GM18519 (cell line): ENCODE results near the gene ZNF664.

Source experiments
- ATAC-seq: cut with Tn5 transposase; IDR thresholded peaks from one replicate; pipeline ENCODE4 v1.9.1; 2021; ENCODE audit warnings: mild to moderate bottlenecking, moderate library complexity; ENCODE audit not compliant: unreplicated experiment, low FRiP score

Gene ZNF664

GRCh38 chr12:123972457-123973401 is at the start of gene ZNF664, which contains the start of gene CCDC92:
TSS of gene ZNF664 (plus strand) at chr12:123973215. CDS start at chr12:124012145, 38,930 bp downstream.
TSS of gene CCDC92 (minus strand) at chr12:123972831. CDS start at chr12:123944305, 28,526 bp downstream.
- ATAC-seq = peak; percentile 71

DNA sequence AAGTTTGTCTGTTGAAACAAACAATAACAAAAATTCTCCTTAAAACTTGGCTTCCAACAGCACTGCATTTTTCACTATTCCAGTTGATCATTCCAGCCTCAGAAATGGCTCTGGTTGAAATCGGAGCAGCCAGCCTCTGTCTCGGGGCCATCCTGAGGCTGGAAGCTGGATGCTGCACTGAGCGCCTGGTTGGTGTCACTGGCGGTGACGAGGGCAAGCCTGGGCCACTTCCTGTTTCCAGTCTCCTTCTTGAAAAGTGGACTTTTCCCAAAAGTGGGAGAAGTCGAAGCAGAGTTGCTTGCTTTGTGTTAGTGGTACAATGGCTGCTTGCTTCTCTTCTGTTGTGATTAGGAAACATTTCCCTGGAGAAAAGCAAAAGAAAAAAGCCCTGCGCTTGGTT is 49.1 kb upstream of the ZNF664 start:
- ATAC-seq = no peak

- no peak for ATAC-seq
Measured at GRCh38 chr12:123924539-123924938, 48.5 kb upstream of the ZNF664 start.

- no peak for ATAC-seq
Measured at GRCh38 chr12:123928274-123928865, 44.6 kb upstream of the ZNF664 start.

- no peak for ATAC-seq
Measured at GRCh38 chr12:123928897-123929296, 44.1 kb upstream of the ZNF664 start.

- no peak for ATAC-seq
Measured at GRCh38 chr12:123929946-123930583, 43.0 kb upstream of the ZNF664 start.

GRCh38 chr12:123931686-123932321 is 41.2 kb upstream of the ZNF664 start:
- ATAC-seq = no peak

- ATAC-seq = no peak
Measured at GRCh38 chr12:123933214-123933613, 39.8 kb upstream of the ZNF664 start.

GRCh38 chr12:123934016-123934620 is 38.9 kb upstream of the ZNF664 start:
- no peak for ATAC-seq

DNA sequence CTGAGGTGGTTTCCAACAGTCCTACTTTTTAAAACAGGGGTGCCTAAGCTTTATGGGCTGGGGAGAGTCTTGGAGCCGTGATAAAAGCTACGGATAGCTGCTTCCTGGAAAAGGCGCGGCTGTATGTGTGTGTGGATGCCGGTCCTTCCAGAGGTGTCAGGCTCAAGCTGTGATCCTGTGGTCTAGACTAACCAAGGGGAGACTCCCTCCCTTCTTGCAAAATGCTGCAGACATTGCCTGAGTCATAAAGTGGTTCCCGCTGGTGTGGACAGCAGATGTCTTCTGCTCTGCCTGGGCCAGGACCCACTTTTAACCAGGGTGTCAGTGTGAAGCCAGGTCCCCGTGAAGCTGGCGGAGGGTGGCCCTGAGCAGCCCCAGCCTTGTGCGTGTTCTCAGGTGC is 38.2 kb upstream of the ZNF664 start:
- no peak for ATAC-seq

GRCh38 chr12:123935956-123936355 is 37.1 kb upstream of the ZNF664 start:
- ATAC-seq = no peak

GRCh38 chr12:123936471-123936870 is 36.5 kb upstream of the ZNF664 start:
- ATAC-seq = no peak

DNA sequence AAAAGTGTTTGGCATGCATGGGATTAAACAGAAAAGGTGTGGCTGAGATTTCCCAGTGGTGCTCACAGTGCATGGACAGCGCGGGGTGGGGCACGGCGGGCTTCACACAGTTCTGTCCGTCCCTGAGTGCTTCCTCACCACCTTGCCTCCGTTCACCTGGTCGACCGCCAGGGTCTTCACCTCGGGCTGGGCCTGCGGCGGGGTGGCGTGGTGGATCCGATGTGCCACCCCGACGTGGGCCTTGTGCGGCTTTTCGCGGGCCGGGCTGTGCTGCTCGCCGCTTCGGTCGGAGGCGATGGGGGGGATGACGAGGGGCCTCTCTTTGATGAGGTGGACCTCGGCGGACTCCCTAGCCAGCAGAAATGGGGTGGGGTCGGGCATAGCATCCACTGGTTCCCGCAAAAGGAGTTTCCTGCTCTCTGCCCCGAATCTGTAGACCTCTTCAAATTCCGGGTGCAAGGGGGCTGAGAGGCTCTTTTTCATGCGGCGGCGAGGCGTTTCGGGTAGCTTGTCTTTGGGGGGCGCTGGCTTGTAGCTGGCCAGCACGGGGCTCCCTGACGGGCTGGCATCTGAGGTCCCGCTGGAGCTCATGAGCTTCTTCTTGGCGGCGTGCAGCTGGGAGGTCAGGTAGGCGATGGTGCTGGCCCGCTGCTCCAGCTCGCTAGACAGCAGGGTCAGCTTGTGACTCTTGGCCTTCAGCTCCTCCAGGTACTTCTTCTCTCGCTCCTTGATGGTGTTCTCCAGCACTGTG is 35.9 kb upstream of the ZNF664 start:
- no peak for ATAC-seq

DNA sequence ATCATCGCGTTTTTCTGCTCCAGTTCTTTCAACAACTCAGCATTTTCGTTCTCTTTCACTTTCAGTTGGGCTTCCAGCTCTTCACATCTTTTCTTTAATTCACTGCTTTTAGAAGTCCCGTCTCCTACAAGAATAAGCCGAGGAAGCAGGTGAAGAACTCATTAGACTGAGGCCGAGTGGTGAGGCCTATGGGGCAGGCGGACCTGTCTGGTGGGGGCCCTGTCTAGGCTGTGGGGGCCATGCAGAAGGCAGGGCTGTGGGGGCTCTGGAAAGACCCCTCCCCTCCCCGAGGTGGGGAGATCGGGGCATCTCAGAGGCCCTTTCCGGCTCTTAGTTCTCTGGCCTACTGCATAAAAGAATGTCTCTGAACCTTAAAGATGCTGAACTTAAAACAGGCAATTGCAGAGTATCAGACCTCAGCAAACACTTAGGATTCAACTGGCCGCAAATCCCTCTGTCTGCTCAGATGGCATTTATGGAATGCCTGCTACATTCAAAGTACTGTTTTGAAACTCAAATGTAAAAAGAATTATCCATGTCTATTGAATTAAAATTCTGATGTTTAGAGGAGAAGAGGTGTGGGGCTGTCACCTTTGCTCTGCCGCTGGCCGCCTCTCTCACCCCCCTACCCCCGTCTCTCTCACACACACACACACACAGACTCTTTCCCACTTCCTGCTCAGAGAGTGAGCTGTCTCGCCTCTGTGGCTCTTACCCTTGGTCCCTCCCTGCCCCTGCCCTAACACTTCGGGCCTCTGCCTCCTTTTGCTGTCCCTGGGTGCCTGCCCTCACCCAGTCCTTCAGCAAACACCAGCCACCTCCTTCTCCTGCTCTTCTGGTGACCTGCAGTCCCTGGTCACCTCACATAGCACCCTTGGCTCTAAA is 35.1 kb upstream of the ZNF664 start:
- ATAC-seq = no peak

GRCh38 chr12:123938679-123939480 is 34.1 kb upstream of the ZNF664 start:
- no peak for ATAC-seq

DNA sequence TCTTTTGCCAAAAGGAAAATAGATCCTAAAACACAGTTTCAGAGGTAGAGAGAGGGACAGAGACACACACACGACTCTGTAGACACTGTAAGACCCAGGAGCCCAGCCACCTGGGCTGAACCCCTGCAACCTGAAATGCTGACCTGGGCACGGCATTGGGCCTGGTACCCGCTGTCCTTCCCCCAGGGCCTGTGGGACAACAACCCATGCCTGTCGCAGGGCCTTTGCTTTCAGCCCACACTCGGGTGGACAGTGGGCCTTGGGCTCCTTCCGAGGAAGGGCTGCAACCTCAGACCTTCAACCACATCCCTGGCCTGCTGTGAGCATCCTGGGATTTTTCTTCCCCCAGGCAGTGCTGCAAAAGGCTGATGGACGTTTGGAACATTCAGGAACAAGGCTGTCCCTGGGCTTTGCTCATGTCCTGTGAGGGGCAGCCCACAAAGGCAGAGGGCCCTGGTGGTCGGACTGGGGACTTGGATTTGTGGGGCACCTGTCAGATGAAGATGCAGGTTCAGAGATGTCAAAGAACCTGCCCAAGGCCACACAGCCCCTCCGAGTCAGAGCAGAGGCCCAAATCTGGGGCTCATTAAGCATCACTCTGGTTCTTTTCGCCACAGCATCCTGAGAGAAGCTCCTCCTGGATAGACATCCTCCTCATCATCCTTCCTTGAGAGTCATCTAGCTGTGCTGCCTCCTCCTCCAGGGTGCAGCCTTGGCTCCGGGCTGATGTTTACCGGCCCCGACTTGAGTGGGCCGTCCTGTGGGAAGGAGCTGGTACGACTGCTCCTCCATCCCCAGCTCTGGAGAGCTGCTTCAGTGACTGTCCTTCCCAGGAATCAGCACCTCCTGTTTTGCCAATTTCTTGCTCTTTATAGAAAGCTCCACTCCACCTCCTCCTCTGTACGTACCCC is 33.0 kb upstream of the ZNF664 start:
- ATAC-seq = no peak

DNA sequence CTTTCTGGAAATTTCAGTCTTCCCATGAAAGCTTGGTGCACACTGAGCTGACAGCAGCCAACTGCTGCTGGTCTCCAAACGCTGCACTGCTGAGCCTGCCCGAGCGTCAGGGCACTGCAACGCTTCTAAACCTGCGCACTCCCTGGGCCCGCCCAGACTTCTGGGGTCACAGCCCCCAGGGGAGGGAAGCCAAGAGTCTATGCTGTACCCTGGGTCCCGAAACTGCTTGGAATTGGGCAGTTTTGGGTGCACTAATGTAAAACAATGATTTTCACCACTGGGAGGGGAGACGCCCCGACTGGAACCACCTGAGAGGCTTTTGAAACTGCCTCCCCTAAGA is 32.4 kb upstream of the ZNF664 start:
- ATAC-seq = no peak
